Suppressor macrophage treated with lipopolysaccharide for 1 hour (primary cell): ENCODE results near the gene OR8U1.
"Not testable (repeated sequence)": the region's sequence is repeated elsewhere in the genome, so short reads cannot be mapped to it uniquely, and the experiment has no call there.

Source experiments
- DNase-seq, 3 donors: peaks; one replicate each; pipeline ENCODE4 v3.0.0-alpha.2; 2020 to 2022

The OR8U1 gene

GRCh38 chr11:56375324-56375723 lies at the start of gene OR8U1:
Gene OR8U1, plus strand, starts transcription at chr11:56375624. Its CDS starts 0 bp downstream, at chr11:56375624.
- DNase-seq = no peak

- DNase-seq = no peak
These were observed 43.4 kb upstream of the OR8U1 start for GRCh38 chr11:56331861-56332491.

GRCh38 chr11:56333156-56333555 lies 42.3 kb upstream of the OR8U1 start:
- DNase-seq = no peak

GRCh38 chr11:56340289-56340688 lies 35.1 kb upstream of the OR8U1 start:
- DNase-seq = no peak

GRCh38 chr11:56345739-56346138 lies 29.7 kb upstream of the OR8U1 start, which contains the start of gene OR8K1:
Gene OR8K1, plus strand, starts transcription at chr11:56346039. Its CDS starts 0 bp downstream, at chr11:56346039.
- DNase-seq = no peak

- DNase-seq = no peak
These were observed 21.4 kb upstream of the OR8U1 start, which contains the start of gene OR8J1 for GRCh38 chr11:56353991-56354390. Gene OR8J1, plus strand, starts transcription at chr11:56354291. Its CDS starts 5,956 bp downstream, at chr11:56360247.

GRCh38 chr11:56380120-56380519 lies 4.7 kb downstream of the OR8U1 start:
- DNase-seq = no peak

GRCh38 chr11:56394381-56394780 lies 19.0 kb downstream of the OR8U1 start:
- no peak for DNase-seq

- no peak for DNase-seq
These were observed 20.6 kb downstream of the OR8U1 start for GRCh38 chr11:56396047-56396446.

GRCh38 chr11:56401858-56402461 lies 26.5 kb downstream of the OR8U1 start:
- not testable (repeated sequence) for DNase-seq

- DNase-seq = no peak
These were observed 29.0 kb downstream of the OR8U1 start for GRCh38 chr11:56404393-56404792.

- no peak for DNase-seq
These were observed 35.4 kb downstream of the OR8U1 start for GRCh38 chr11:56410801-56411200.

GRCh38 chr11:56412396-56412795 lies 37.0 kb downstream of the OR8U1 start, which contains the start of gene OR5AL1:
Gene OR5AL1, plus strand, starts transcription at chr11:56412696.
- DNase-seq = no peak
